Smooth muscle cell (in vitro differentiated cells): ENCODE data around the gene ACTG1. TPM values are rescaled to one million over a fixed set of nuclear protein-coding genes. Genes with fewer than 3 reads are reported as not detected.

Experiments used
- DNase-seq: peaks from one replicate; lab custom pipeline; 2025; ENCODE audit not compliant: unreplicated experiment; lab: John Stamatoyannopoulos, UW
- H2AFZ ChIP-seq: fragments of 200-600 bp; sonication (generic); 2 replicates; pipeline ENCODE4 v1.6.0; 2016; ENCODE audit warnings: antibody characterized with exemption, low read depth, mild to moderate bottlenecking
- H3F3A ChIP-seq: fragments of 200-600 bp; sonication (generic); 2 replicates; pipeline ENCODE4 v1.6.0; 2017; ENCODE audit warnings: antibody characterized with exemption, low read depth
- H3K27ac ChIP-seq: fragments of 200-600 bp; sonication (generic); 2 replicates; pipeline ENCODE4 v1.5.1; 2016; ENCODE audit warnings: low read depth, mild to moderate bottlenecking
- H3K27me3 ChIP-seq: fragments of 200-600 bp; sonication (generic); 2 replicates; pipeline ENCODE4 v1.6.1; 2016; ENCODE audit warnings: low read depth, mild to moderate bottlenecking
- H3K36me3 ChIP-seq: fragments of 200-600 bp; sonication (generic); 2 replicates; pipeline ENCODE4 v1.5.1; 2016; ENCODE audit warnings: low read depth
- H3K4me1 ChIP-seq: fragments of 200-600 bp; sonication (generic); 2 replicates; pipeline ENCODE4 v1.5.1; 2016; ENCODE audit warnings: low read depth
- H3K4me2 ChIP-seq: fragments of 200-600 bp; sonication (generic); 2 replicates; pipeline ENCODE4 v1.6.0; 2016; ENCODE audit warnings: mild to moderate bottlenecking
- H3K4me3 ChIP-seq: fragments of 200-600 bp; sonication (generic); 2 replicates; pipeline ENCODE4 v1.5.1; 2016; ENCODE audit warnings: mild to moderate bottlenecking
- H3K79me2 ChIP-seq: fragments of 200-600 bp; sonication (generic); 2 replicates; pipeline ENCODE4 v1.6.0; 2016; ENCODE audit warnings: low read depth, mild to moderate bottlenecking
- H3K9ac ChIP-seq: fragments of 200-600 bp; sonication (generic); 2 replicates; pipeline ENCODE4 v1.6.0; 2016; ENCODE audit warnings: low read depth
- H3K9me3 ChIP-seq: fragments of 200-600 bp; sonication (generic); replicated peaks from 2 replicates; pipeline ENCODE4 v1.5.1; 2016; ENCODE audit warnings: low read depth
- H4K20me1 ChIP-seq: fragments of 200-600 bp; sonication (generic); 2 replicates; pipeline ENCODE4 v1.6.0; 2016; ENCODE audit warnings: low read depth
- WGBS: methylation state at CpG from one replicate; pipeline ENCODE4 v1.1.7; 2016; ENCODE audit warnings: low lambda C conversion rate; 5-methylcytosine and 5-hydroxymethylcytosine counted together
- polyA plus RNA-seq: library from polyadenylated mRNA; unstranded; fragments of >200 nt; fragmentation: Nextera tagmentation; extraction: Ambion mirVana; gene quantifications from 2 replicates; pipeline ENCODE4 v1.2.1, GENCODE V29; 2016
- total RNA-seq: library from RNA; depleted of rRNA; stranded (reverse); fragments of >200 nt; gene quantifications from 2 replicates; pipeline ENCODE4 v1.2.3, GENCODE V29; 2014
- TF ChIP-seq, protein P1 (sequence below): fragments of 200-600 bp; sonication (generic); IDR thresholded peaks from 2 replicates; pipeline ENCODE4 v1.5.1; 2017; ENCODE audit warnings: borderline replicate concordance, mild to moderate bottlenecking, antibody characterized with exemption; ENCODE audit not compliant: insufficient read depth, poor library complexity, severe bottlenecking

Gene ACTG1
- total and polyA plus RNA-seq, 2 experiments from 2014 or later, result 5,332 to 6,793 TPM

DNA sequence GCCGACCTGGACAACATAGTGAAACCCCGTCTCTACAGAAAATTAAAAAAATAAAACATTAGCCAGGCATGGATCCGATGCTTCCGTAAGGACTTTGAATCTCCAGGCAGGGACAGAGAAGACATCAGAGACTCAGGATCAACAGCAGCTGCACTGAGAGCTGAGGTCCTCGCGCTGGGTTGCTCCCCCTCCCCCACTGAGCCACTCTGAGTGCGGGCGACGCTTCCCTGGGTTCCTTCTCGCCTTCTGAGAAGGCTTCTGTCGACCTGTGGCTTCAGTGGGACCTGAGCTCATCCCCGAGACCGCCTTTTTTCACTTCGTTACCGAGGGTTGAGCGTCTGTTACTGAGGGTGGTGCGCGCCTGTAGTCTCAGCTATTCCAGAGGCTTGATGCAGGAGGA, 20.4 kb downstream of the ACTG1 start:
- DNase-seq, result no peak
- Histone ChIP-seq H3K36me3 (no peaks in the 10 kb centered on the region), H3F3A (no peaks in the 10 kb centered on the region), H3K4me1 (peaks cover 26% of the 10 kb centered on the region), H3K4me2 (no peak overlapping the region), H3K9me3 (no peaks in the 10 kb centered on the region), H3K79me2 (no peaks in the 10 kb centered on the region), H3K27me3 (no peaks in the 10 kb centered on the region), H3K4me3 (no peak overlapping the region), H3K27ac (no peak overlapping the region), H4K20me1 (no peaks in the 10 kb centered on the region), H2AFZ (no peak overlapping the region), H3K9ac (no peak overlapping the region)
- 67% methylated on average over 18 of the region's 18 CpGs for WGBS
- TF ChIP-seq, protein P1, sequence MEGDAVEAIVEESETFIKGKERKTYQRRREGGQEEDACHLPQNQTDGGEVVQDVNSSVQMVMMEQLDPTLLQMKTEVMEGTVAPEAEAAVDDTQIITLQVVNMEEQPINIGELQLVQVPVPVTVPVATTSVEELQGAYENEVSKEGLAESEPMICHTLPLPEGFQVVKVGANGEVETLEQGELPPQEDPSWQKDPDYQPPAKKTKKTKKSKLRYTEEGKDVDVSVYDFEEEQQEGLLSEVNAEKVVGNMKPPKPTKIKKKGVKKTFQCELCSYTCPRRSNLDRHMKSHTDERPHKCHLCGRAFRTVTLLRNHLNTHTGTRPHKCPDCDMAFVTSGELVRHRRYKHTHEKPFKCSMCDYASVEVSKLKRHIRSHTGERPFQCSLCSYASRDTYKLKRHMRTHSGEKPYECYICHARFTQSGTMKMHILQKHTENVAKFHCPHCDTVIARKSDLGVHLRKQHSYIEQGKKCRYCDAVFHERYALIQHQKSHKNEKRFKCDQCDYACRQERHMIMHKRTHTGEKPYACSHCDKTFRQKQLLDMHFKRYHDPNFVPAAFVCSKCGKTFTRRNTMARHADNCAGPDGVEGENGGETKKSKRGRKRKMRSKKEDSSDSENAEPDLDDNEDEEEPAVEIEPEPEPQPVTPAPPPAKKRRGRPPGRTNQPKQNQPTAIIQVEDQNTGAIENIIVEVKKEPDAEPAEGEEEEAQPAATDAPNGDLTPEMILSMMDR, result no peak

- Histone ChIP-seq H3K4me1 (peaks cover 26% of the 10 kb centered on the region), H3K27me3 (no peaks in the 10 kb centered on the region), H3K27ac (no peak overlapping the region), H3K4me3 (no peak overlapping the region), H4K20me1 (no peaks in the 10 kb centered on the region), H3K79me2 (no peaks in the 10 kb centered on the region), H2AFZ (no peak overlapping the region), H3K9me3 (no peaks in the 10 kb centered on the region), H3K36me3 (no peaks in the 10 kb centered on the region), H3K9ac (no peak overlapping the region), H3K4me2 (no peak overlapping the region), H3F3A (no peaks in the 10 kb centered on the region)
- 45% methylated on average over 4 of the region's 5 CpGs for WGBS
- TF ChIP-seq, protein P1, result no peak
- DNase-seq, result no peak
Measured at GRCh38 chr17:81491761-81492160, 20.8 kb downstream of the ACTG1 start.

DNA sequence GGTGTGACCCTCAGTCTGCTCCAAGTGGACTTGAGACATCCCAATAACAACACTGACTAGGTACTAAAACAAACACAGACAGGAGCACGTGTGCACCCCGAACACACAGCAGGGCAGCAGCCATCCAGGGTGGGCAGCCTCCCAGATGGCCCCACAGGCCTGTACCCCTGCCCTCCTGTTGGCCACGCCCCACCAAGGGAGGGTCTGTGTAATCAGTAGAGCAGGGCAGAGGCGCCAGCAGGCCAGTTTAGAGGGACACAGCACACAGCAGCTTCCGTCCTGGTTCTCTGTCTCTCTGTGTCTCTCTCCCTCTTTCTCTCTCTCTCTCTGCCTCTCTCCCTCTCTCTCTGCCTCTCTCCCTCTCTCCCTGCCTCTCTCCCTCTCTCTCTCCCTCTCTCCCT, 21.4 kb downstream of the ACTG1 start:
- H3K79me2 ChIP-seq, result no peaks in the 10 kb centered on the region
- TF ChIP-seq, protein P1, result no peak
- H2AFZ ChIP-seq, result no peak overlapping the region
- H3K4me1 ChIP-seq, result peaks cover 26% of the 10 kb centered on the region
- H3F3A ChIP-seq, result no peaks in the 10 kb centered on the region
- H3K27me3 ChIP-seq, result no peaks in the 10 kb centered on the region
- no peaks in the 10 kb centered on the region for H3K9me3 ChIP-seq
- H4K20me1 ChIP-seq, result no peaks in the 10 kb centered on the region
- DNase-seq, result no peak
- no peak overlapping the region for H3K9ac ChIP-seq
- no peak overlapping the region for H3K4me2 ChIP-seq
- H3K27ac ChIP-seq, result no peak overlapping the region
- H3K4me3 ChIP-seq, result no peak overlapping the region
- WGBS, result 82% methylated on average over 3 of the region's 5 CpGs
- H3K36me3 ChIP-seq, result no peaks in the 10 kb centered on the region
